GM18873 (cell line): ENCODE data around the gene TENM4.

Source experiments
- ATAC-seq: cut with Tn5 transposase; IDR thresholded peaks from one replicate; pipeline ENCODE4 v1.9.1; 2021; ENCODE audit warnings: mild to moderate bottlenecking, moderate library complexity, moderate number of reproducible peaks; ENCODE audit not compliant: unreplicated experiment, low FRiP score

The TENM4 gene

GRCh38 chr11:79422866-79423265 is 18.0 kb downstream of the TENM4 start:
- no peak for ATAC-seq

GRCh38 chr11:79421820-79422219 is 19.0 kb downstream of the TENM4 start:
- no peak for ATAC-seq

DNA sequence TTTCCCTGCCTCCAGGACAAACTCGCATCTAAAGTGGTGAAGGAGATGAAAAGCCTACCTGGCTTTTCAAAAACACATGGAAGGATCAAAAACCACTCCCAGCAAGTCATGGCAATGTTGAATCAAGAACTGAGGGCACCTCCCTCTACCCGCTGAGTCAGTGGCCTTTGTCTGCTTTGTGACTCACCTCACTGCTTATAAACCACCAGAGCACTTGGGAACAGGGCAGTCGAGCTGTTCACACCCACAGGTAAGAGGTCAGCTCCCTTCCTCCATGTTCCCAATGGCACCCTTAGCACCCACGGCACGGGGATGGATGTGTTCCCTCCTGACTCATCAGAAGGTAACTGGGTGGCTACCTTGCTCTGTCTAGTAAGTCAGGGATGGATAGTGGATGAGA is 21.7 kb downstream of the TENM4 start:
- no peak for ATAC-seq

- no peak for ATAC-seq
Observed at GRCh38 chr11:79418241-79418640, 22.6 kb downstream of the TENM4 start.

- ATAC-seq, result no peak
Observed at GRCh38 chr11:79417069-79417920, 23.5 kb downstream of the TENM4 start.

DNA sequence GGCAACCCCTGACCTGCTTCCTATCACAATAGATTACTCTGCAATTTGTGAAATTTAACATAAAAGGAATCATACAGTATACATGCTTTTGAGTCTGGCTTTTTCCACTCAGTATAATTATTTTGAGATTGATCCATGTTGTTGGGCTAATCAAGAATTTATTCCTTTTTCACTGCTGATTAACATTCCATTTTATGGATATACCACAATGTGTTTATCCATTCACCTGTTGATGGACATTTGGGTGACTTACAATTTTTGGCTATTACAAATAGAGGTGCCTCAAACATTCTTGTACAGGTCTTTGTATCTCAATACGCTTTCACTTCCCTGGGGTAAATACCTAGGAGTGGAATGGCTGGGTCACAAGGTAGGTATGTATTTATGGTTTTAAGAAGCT is 24.9 kb downstream of the TENM4 start:
- no peak for ATAC-seq

DNA sequence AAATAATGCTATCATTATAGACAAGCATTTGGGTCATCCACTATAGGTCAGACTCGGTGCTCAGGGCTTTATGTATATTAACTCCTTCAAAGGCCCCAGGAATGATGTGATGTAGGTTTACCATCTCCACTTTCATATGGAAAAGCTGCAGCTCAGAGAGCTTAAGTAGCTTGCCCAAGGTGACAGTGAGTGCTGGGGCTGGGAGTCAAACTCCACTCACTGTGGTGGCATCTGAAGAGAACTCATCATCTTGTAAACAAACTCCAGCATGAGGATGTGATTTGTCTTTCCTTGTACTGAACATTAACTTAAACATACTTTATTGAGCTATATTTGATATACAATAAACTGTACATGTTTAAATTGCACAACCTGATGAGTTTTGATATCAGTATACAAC is 25.4 kb downstream of the TENM4 start:
- no peak for ATAC-seq

- ATAC-seq, result no peak
Observed at GRCh38 chr11:79414644-79415317, 26.0 kb downstream of the TENM4 start.

DNA sequence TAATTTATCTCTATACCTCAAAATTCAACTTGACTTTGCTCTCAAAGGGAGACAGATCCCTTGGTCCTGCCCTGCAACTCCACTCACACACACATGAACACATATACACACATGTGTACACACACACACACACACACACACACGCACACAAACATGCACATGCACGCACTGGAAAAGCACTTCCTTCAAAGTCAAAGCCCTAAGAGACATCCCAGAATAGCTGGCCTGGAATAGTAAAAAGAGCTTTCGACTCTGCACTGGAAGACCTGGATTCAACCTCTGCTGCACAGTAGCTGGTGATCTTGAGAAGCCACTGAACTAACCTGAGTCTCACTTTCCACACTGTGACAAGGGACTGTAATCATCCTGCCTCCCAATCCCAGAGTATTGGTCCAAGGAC is 26.8 kb downstream of the TENM4 start:
- ATAC-seq, result no peak

DNA sequence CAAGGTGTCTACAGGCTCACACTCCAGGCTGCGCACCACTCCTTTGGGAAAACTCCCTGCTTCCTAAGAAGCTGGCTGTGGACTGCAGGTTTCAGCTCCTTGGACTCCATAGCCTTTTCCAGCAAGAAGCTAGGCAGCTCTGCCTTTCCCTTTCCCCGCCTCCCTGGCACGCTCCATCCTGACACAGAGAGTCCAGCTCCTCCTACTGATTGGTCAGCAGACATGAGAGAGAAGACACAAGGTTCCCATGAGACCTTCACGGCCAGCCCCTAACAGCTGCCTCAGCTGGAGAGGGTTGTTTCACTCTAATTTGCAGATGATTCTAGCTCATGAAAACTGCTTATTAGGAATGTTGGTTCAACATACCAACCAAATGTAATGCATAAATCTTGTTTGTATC is 27.6 kb downstream of the TENM4 start:
- ATAC-seq, result no peak

- ATAC-seq, result no peak
Observed at GRCh38 chr11:79412761-79413160, 28.1 kb downstream of the TENM4 start.

- ATAC-seq, result no peak
Observed at GRCh38 chr11:79409330-79409729, 31.5 kb downstream of the TENM4 start.

DNA sequence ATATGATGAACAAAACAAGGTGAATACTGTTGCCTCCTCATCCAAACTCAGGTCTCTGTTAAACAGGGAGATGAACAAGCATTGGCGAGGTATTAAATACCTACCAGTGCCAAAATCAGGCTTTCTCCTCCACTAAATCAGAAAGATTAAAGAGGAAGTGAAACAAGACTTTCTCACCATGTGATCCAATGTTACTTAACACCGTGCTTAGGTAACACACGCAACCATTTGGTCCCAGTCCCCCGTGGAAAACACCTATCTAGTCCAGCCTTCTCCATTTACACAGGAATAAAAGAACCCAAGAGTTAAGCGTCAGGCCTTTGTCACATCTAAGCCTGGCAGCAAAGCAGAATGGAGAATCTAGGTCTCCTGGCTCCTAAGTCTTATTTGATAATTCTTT is 34.5 kb downstream of the TENM4 start:
- no peak for ATAC-seq

DNA sequence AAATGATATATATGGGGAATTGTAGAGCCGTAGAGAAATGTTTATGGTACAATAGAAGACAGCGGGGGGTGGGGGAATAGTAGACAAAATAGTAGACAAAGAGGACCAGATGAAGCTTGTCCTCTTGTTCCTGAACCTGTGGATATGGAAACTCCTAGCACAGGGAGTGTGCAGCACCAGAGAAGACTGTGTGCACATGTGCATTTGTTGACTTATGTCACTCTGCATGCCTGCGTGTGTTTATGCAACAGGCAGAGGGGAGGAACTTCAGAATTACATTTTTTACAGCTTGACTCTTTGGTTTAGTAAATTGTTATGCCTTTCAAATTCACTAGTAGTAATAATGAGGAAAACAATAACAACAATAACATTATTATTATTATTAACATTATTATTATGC is 36.0 kb downstream of the TENM4 start:
- no peak for ATAC-seq

- ATAC-seq, result no peak
Observed at GRCh38 chr11:79404325-79404724, 36.5 kb downstream of the TENM4 start.

- no peak for ATAC-seq
Observed at GRCh38 chr11:79403839-79404238, 37.0 kb downstream of the TENM4 start.

DNA sequence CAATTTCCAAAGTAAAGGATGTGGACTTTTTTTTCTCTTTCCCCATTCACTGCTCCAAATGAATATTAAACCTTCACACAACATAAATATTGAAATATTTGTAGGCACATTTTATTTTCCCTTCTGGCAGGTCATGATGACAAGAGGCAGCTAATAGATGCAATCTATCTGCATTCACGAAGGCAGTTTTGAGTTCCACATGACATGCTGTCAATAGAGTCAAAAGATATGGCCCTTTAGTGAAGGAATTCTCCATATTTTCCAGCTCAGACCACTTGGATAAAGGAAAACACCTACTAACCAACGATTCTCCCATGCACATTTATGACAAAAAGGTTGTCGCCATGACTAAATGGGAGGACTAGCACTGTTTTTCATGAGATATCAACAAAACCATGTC is 37.9 kb downstream of the TENM4 start:
- ATAC-seq, result no peak

- no peak for ATAC-seq
Observed at GRCh38 chr11:79400717-79401330, 40.0 kb downstream of the TENM4 start.

GRCh38 chr11:79400206-79400605 is 40.6 kb downstream of the TENM4 start:
- ATAC-seq, result no peak

DNA sequence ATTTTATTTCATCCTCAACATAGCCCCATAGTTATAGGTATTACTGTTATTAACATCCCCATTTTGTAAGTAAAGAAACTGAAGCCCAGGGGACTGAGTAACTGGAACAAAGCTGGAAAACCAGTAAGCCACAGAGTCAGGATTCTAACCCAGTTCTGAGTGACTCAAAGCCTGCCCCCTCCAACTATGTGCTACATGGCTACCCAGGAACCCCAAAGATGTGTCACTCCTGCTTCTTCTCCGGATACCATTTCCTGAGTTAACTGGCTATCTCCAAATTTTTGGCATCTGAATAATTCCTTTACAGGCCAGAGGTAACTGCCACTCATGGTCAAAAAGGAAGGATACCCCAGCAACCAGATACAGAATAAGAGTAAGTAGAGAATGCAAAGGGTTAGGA is 43.6 kb downstream of the TENM4 start:
- ATAC-seq, result no peak

GRCh38 chr11:79396674-79397073 is 44.2 kb downstream of the TENM4 start:
- ATAC-seq, result no peak

GRCh38 chr11:79396001-79396400 is 44.8 kb downstream of the TENM4 start:
- no peak for ATAC-seq
